ENCODE measurements around the gene C11orf21. TPM values are rescaled to one million over a fixed set of nuclear protein-coding genes. Genes with fewer than 3 reads are reported as not detected.
"Not testable (repeated sequence)": the region's sequence is repeated elsewhere in the genome, so short reads cannot be mapped to it uniquely, and the experiment has no call there.

Gene C11orf21
- polyA plus RNA-seq, 3 donors: 0.67 to 1.1 (median 0.82) TPM

DNA sequence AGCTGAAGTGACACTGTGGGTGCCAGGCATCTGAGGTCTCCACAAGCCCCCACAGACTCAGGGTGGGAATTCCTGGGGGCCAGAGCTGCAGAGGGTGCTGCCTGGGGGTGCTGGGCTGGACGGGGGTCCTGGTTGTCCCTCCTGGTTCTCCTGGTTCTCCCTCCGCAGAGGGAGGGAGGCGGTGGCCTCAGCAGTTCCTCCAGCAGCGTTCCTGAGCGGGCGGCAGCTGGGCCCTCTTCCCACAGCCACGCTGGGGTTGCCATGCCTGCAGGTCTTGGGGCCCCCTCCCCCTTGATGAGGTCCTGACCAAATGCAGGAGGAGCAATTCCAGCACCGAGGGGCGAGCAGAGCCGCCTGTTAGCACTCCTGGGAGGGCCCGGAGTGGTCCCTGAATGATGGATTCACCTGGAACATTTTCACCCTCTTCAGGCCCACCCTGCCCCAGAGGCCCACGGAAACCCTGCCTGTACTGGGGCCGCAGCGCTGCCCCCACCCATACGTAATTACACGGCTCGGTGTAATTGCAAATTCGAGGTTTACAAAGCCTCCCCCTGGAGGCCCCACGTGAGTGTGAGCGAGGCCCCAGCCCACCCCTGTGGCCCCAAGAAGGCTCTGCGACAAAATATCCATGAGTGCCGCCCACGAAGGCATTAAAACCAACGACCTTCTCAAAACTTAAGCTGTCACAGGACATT lies 635 bp downstream of the C11orf21 start:
- DNase-seq (ENCODE audit: extremely low read depth in 1 of 11, low read depth in 9 of 11, low spot score in 4 of 11): no peak

GRCh38 chr11:2300290-2300935 lies 1.3 kb downstream of the C11orf21 start:
- no peak for DNase-seq (ENCODE audit: extremely low read depth in 1 of 11, low read depth in 9 of 11, low spot score in 4 of 11)

DNA sequence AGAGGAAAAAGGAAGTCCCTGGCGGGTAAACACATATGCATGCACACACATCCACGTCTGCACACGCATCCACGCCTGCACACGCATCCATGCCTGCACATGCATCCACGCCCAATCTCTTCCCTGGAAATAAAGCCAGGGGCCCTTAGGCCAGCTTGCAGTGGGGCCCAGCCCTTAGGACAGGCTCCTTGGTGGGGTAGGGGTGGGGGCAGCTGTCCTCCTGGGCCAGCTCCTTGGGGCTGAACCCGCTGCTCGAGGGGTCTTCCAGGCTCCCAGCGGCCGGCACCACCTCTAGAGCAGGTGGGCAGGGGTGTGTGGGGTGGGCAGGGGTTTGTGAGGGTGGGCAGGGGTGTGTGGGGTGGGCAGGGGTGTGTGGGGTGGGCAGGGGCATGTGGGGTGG lies 1.9 kb downstream of the C11orf21 start:
- no peak for DNase-seq (ENCODE audit: extremely low read depth in 1 of 11, low read depth in 9 of 11, low spot score in 4 of 11)

GRCh38 chr11:2298795-2299761 lies 2.6 kb downstream of the C11orf21 start:
- DNase-seq (ENCODE audit: extremely low read depth in 1 of 11, low read depth in 9 of 11, low spot score in 4 of 11): no peak

DNA sequence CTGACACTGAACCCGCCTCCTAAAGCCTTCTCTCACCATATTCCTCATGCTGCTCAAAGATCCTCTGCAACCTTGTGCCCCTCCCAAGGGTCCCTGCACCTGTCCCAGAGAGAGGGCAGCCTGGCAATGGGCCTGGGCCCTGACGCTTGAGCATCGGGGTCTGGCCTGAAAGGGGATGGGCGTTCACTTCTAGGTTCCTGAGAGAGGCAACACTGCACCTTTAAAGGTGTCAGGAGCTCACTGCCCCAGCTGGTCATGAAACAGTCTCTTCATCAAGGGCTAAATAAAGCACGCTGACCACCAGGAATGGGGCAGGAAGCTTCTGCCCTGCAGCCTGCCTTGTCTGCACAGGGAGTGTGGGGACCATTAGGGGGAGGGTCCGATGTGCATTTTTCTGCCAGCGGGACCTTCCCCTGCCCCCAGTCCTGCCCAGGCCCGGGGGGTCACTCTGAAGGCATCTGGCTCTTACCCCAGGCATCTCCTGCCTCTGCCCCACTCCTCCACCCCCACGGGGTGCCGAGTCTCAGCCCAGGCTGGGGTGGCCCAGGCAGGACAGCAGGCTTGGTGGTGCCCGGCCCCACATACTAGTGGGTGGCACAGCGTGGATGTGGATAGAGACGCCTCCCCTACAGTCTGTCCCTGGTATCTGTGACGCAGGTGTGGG lies 3.5 kb downstream of the C11orf21 start:
- no peak for DNase-seq (ENCODE audit: extremely low read depth in 1 of 11, low read depth in 9 of 11, low spot score in 4 of 11)

DNA sequence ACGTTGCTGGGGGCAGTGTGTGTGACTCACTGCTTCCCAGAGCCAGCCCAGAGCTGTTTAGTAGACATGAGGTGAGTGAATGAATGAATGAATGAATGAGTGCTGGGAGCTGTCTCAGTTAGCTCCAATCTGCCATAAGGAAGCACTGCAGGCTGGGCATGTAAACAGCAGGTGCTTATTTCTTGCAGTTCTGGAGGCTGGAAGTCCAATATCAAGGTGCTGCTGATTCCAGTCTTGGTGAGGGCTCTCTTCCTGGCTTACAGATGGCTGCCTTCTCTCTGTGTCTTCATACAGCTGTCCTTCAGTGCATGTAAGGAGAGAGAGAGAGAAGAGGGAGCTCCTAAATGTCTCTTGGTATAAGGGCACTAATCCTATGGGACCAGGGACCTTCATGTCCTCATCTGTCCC lies 4.1 kb downstream of the C11orf21 start:
- no peak for DNase-seq (ENCODE audit: extremely low read depth in 1 of 11, low read depth in 9 of 11, low spot score in 4 of 11)

DNA sequence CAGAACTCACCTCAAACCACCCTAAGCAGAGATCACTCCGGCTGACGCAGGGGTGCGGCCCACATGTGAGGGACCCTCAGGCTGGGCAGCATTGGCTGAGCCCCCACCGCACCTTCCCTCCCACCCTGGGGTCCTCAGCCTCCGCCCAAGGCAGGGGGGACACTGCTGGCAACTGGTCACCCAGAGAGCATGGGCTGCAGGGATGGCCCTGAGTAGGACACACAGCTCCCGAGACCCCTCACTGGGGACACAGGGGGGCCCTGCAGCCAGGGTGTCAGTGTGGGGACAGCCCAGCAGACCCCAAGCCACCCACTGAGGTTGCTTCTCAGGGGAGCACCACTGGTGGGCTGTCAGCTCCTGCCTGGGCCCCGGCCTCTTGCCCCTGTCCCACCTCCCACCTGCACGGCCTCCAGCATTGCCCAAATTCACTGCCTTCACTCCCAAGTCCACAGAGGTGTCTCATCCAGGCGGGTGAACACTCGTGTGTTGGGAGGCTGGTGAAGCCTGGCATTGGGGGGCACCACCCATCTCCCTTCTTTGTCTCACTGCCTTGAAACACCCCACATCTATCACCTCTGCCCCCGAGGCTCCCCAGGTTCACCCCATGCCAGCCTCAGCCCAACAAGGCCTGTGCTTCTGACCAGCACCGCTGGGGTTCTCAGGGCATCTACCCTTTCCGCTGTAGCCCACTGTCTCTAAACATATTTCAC lies 4.7 kb downstream of the C11orf21 start:
- no peak for DNase-seq (ENCODE audit: extremely low read depth in 1 of 11, low read depth in 9 of 11, low spot score in 4 of 11)

DNA sequence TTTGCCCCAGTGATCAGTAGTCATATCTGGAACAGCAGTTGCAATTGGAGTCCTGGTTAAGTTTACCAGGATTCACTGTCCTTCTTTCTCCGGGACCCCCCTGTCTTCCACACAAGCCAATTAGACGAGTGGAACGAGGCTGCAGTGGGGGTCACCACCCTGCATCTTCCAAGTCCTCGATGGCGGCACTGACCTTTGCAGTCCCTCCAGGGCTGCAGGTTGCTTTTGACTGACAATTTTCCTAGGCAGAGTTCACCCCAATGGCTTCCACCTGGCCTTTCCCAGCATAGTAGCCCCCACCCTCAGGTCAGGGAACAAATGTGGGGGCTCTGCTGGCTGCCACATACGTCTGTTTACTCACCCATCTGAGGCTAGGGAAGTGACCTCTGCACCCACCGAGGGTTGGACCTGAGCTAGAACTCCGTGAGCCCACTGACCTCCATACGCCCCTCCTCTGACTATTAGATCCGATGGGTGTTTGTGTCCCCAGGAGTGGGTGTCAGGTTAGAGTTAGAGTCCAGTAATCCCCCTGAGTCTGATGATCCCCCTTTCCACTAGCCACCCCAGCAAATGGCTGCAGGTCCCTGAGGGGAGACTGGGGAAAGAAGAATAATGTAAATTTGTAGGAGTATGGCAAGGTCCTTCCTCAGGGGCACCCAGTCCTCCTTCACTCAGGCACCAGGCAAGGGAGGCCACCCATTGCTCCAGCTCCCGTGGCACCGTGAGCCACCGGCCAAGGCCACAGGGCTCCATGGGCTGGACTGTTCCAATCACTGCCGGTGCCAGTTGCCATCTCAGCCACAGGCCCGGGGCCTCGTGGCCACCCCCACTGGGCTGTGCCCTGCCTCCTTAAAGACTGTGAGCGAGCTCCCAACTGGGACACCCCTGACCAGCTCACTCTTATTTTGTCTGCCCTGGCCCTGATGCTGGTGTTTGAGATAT lies 5.5 kb downstream of the C11orf21 start:
- no peak for DNase-seq (ENCODE audit: extremely low read depth in 1 of 11, low read depth in 9 of 11, low spot score in 4 of 11)

DNA sequence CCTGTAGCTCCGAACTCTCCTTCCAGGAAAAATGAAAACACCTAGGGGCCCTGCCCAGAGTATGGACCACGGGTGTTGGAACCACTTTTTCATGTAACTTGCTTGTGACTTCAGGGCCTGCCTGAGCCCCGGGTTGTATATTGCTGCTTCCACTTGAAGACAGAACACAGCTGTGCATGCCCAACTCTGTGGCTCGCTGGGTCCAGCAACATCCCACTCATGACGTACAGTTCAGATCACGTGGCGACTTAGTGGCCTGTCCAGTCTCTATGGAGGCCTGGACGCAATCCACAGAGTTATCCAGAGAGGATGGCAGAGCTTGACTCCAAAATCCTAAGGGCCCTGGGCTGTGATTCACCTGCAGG lies 6.8 kb downstream of the C11orf21 start:
- no peak for DNase-seq (ENCODE audit: extremely low read depth in 1 of 11, low read depth in 9 of 11, low spot score in 4 of 11)

GRCh38 chr11:2293984-2294925 lies 7.5 kb downstream of the C11orf21 start:
- DNase-seq (ENCODE audit: extremely low read depth in 1 of 11, low read depth in 9 of 11, low spot score in 4 of 11): no peak

DNA sequence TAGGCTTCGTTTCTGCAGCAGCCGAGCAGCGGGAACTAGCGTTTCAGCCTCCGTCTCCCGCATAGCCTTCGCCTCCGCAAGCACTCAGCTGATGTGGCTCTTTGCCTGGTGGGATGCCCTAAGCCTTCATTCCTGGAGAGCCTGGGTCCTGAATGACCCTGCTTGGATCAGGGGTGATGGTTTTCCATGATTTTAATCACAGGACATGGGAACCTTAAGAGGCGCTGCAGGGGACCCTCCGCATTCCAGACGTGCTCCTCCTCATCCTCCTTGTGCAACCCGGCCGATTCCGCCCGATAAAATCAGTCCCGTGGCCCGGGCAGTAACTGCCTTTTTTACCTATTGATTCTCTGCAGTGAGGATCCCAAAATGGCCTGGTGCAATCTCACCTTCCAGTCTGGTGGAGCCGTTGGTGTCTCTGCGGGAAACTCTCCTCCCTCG lies 8.2 kb downstream of the C11orf21 start:
- DNase-seq (ENCODE audit: extremely low read depth in 1 of 11, low read depth in 9 of 11, low spot score in 4 of 11): no peak

DNA sequence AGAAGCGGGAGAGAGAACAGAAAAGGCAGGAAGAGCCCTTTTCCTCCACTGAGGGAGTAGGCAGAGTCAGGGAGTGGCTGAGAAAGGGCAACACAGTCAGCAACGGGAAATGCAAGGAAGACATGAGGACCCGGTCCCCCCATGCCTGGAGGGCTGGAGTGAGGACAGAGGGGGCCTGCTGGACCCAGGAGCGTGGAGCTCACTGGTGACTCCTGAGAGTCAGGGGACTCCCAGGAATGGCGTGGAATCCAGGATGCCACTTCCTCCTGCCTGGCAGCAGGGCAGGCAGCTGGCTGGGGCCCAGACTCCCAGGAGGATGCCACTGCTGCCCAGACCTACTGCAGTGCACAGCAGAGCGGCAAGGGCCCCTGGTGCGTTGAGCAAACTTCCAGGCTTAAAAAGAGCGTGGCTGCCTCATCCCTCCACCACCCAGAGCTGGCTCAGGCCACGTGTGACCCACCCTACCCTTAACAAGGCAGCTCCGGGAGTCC lies 11.3 kb downstream of the C11orf21 start:
- DNase-seq (ENCODE audit: extremely low read depth in 1 of 11, low read depth in 9 of 11, low spot score in 4 of 11): no peak

DNA sequence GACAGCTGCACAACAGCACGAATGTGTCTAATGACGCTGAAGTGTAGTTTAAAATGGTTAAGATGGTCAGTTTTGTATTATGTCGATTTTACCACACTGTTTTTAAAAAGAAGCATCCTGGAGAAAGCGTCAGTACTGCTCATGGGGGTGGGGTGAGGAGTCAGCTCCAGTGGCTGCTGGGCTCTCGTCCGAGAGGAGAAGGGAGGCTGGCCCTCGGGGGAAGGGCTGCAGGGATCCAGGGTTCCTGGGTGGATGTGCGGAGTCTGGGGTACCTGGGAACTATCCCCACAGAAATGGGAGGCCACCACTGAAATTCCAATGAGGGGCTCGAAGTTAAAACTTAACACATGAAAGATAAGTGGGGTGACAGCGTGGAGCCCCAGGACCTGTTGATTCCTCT lies 11.9 kb downstream of the C11orf21 start:
- DNase-seq (ENCODE audit: extremely low read depth in 1 of 11, low read depth in 9 of 11, low spot score in 4 of 11): no peak

DNA sequence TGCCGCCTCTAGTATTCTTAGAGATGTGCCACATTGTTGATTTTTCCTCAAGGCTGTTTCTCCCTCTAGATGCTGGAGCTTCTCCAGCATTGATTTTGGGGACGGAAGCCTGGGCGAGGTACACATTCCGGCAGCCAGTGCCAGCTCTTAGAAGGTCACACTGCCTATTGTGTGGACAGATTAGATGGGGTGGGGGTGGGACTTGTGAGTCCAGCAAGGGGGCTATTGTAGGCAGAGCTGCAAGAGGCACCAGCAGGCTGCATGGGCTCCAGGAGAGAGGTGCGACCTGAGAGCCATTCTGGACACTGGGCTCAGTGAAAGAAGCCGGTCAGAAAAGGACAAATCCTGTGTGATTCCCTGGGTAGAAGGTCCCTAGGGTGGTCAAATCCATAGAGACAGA lies 12.4 kb downstream of the C11orf21 start:
- DNase-seq (ENCODE audit: extremely low read depth in 1 of 11, low read depth in 9 of 11, low spot score in 4 of 11): no peak

GRCh38 chr11:2287091-2287490 lies 14.6 kb downstream of the C11orf21 start:
- no peak for DNase-seq (ENCODE audit: extremely low read depth in 1 of 11, low read depth in 9 of 11, low spot score in 4 of 11)

- DNase-seq (ENCODE audit: extremely low read depth in 1 of 11, low read depth in 9 of 11, low spot score in 4 of 11): not testable (repeated sequence)
These were observed 15.4 kb downstream of the C11orf21 start for GRCh38 chr11:2286350-2286749.

All from renal cortex interstitium (tissue), 11 donors.